GM20000 (cell line): ENCODE data around the gene RIIAD1.

ENCODE experiments used
- DNase-seq: peaks from one replicate; pipeline ENCODE4 v3.0.0; 2012; ENCODE audit warnings: low spot score
- TF ChIP-seq, protein P1 (sequence below): IDR thresholded peaks from 2 replicates; pipeline ENCODE4 v1.5.1; 2012; ENCODE audit warnings: mild to moderate bottlenecking, control low read depth; ENCODE audit errors: extremely low read depth, missing control alignments

Gene RIIAD1

DNA sequence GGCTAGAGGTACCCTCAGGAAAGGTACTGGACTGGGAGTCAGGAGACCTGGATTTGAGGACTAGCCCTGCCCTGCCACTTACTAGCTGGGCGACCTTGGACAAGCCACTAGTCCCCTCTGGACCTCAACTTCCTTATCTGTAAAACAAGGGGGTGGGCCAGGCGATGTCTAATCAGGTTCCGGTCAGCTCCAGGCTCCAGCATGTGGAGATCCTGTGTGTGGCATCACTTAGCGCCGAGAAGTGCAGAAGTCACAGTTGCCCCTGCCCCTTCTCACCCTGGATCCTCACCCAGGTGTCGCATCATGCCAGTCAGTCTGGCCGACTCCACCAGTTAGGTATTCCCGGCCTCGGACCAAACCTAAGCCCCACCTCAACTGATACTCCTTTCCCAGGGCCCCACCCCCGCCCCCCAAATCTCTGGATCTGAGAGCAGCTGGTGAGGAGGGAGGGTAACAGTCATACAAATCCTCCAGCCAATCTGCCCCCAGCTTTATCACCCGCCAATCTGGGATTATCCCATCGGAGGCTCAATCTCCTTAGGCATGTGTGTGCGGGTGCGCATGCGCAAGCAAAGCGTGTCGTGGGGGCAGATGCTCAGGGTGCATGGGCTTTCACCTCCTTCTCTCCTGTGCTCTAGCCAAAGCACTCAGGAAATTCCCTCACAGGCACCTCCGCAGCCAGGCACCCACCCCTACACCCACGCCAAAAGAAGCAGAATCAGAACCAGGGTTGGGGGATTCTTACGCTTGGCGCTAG is 10.1 kb upstream of the RIIAD1 start:
- DNase-seq = no peak
- TF ChIP-seq, protein P1, sequence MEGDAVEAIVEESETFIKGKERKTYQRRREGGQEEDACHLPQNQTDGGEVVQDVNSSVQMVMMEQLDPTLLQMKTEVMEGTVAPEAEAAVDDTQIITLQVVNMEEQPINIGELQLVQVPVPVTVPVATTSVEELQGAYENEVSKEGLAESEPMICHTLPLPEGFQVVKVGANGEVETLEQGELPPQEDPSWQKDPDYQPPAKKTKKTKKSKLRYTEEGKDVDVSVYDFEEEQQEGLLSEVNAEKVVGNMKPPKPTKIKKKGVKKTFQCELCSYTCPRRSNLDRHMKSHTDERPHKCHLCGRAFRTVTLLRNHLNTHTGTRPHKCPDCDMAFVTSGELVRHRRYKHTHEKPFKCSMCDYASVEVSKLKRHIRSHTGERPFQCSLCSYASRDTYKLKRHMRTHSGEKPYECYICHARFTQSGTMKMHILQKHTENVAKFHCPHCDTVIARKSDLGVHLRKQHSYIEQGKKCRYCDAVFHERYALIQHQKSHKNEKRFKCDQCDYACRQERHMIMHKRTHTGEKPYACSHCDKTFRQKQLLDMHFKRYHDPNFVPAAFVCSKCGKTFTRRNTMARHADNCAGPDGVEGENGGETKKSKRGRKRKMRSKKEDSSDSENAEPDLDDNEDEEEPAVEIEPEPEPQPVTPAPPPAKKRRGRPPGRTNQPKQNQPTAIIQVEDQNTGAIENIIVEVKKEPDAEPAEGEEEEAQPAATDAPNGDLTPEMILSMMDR = no peak

DNA sequence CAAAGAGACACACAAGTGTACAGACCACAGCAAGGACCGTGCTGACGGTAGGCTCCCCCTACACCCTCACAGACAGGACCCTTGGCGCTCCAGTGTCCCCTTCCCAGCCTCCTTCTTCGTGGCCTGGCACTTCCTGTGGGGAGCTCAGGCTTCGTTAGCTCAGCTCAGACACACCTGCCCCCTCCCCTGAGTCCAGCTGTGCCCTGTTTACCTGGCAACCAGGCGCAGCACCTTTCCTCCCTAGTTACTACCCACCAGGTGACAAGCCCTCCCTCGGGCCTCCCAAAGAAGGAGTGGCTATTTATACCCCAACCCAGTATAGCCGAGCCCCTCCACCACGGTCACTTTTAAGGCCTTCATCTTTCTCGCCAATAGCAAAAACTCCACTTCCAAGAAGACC is 9.4 kb upstream of the RIIAD1 start:
- TF ChIP-seq, protein P1 = no peak
- DNase-seq = no peak

DNA sequence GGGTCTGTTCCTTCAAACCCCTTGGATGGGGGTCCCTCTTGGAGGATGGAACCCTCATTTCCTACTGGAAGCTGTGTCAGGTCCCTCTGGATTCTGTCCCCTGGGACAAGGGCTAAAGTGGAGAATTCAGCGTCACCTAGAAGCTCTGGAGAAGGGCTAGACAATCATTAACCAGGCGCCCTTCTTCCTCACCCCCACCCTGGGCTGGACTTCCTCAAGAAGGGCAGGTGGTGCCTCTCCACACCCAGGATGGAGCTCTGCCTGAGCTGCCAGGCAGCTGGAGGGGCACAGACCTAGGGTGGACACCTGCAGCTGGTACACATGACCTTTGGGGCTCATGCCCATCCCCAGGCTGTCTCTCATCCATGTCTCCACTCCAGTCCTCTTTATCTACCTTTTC is 8.3 kb upstream of the RIIAD1 start:
- TF ChIP-seq, protein P1 = no peak
- no peak for DNase-seq

DNA sequence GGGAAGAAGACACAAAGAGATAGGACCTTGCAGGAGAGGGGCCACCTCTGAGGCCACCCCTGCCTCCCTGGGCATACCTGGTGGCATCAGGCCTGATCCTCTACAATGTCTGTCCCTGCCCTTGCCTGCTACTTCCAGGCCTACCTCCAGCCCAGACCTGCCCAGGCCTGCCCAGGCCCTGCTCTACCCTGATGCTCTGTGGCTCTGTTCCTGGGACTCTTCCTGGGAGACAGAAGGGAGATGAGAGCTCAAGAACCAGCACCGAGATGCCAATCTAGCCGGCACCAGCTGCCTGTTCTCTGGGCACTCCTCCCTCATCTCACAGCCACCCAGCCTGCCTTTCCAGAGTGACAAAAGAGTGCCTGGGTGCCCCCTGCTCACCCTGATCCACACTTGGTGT is 7.4 kb upstream of the RIIAD1 start:
- no peak for DNase-seq

DNA sequence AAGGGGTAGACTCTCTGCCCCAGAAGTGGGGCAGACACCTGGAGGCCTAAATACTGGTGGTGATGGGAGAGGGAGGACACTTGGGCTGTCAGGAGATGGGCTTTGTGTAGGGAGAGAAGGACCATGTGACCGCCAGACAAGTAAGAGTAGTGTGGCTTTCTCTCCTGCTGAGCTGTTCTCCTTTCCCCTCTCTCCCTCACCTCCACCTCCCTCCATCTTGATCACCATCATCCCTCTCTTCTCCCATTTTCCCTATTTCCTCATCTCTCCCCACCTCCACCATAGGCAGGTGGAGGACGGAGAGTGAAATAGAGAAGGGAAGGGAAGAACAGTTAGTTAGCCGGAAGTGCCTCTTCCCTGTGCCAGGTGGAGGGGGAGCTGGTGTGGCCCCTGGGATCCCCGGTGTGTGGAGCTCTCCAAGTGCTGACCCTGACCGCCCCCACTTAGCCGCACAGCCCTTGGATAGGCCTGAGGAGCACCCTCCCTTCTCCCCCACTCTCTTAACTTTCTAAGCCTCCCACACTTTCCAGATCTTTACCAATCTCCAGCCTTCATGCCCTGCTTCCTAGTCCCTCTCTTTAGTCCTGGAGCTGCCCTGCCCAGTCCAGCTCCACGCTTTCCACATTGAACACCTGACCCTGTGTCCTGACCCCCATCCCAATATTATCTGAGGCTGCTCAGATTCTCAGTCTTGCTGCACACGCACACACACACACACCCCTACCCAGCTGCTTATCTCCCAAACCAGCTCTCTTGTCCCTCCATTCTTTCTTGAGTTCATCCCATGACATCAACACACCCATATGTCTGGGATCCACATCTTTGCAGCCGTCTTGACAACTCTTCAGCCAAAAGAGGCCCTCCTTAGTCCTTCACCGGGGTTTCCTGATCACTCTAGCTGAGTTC is 6.2 kb upstream of the RIIAD1 start:
- no peak for DNase-seq
- TF ChIP-seq, protein P1 = no peak

More for the DNA sequence above, 7.4 kb upstream of the RIIAD1 start:
- TF ChIP-seq, protein P1 = no peak

DNA sequence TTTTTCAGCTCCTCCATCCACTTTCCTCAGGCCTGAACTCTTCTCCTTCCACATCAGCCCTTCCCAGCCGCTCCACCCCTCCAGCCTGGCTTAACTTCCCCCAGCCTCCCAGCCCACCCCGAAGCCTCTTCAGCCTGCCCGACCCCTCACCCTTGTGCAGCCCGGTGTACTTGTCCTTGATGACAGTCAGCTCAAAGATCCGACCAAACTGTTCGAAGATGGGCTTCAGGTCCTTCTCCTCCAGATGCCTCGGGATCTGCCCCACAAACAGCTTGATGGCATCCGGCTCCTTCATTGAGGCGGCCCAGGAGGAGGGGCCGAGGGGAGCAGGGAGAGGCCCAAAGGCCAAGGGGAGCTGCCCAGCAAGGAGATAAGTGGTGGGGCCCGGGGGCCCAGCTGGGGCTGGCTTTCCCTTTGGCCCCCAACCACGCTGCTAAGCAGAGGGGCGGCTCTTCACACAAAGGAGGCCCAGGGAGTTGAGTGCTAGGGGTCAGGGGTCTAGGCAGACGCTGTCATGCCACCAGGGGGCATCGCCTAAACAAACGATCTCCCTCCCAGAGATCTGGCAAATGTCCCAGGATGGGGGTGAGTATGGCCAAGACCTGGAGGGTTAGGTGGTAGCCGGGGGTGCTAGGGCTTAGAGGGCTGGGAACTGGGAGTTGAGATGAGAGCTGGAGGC is 5.5 kb upstream of the RIIAD1 start:
- TF ChIP-seq, protein P1 = no peak
- DNase-seq = no peak
